Karpas-422 (cell line): ENCODE results near the gene CPED1. TPM values are rescaled to one million over a fixed set of nuclear protein-coding genes. Genes with fewer than 3 reads are reported as not detected.

ENCODE experiments used
- DNase-seq: peaks from one replicate; pipeline ENCODE4 v3.0.0-alpha.2; 2015
- H2AFZ ChIP-seq: fragments of 200-600 bp; sonication (generic); 2 replicates; pipeline ENCODE4 v1.6.1; 2014; ENCODE audit warnings: antibody characterized with exemption, low read length, mixed read lengths
- H3K27ac ChIP-seq: fragments of 200-600 bp; sonication (generic); 2 replicates; pipeline ENCODE4 v1.5.1; 2014; ENCODE audit warnings: mild to moderate bottlenecking, low read length, moderate library complexity
- H3K27me3 ChIP-seq: fragments of 200-600 bp; sonication (generic); 2 replicates; pipeline ENCODE4 v1.6.1; 2014; ENCODE audit warnings: low read length, mixed read lengths
- H3K36me3 ChIP-seq: fragments of 200-600 bp; sonication (generic); 2 replicates; pipeline ENCODE4 v1.6.1; 2014; ENCODE audit warnings: low read length, mixed read lengths; ENCODE audit not compliant: insufficient read depth
- H3K4me1 ChIP-seq: fragments of 200-600 bp; sonication (generic); 2 replicates; pipeline ENCODE4 v1.6.1; 2014; ENCODE audit warnings: mild to moderate bottlenecking, low read length, mixed read lengths
- H3K4me2 ChIP-seq: fragments of 200-600 bp; sonication (generic); 2 replicates; pipeline ENCODE4 v1.6.1; 2014; ENCODE audit warnings: low read length, low read depth, mild to moderate bottlenecking; ENCODE audit not compliant: poor library complexity, severe bottlenecking
- H3K4me3 ChIP-seq: fragments of 200-600 bp; sonication (generic); 2 replicates; pipeline ENCODE4 v1.5.1; 2014; ENCODE audit warnings: mild to moderate bottlenecking, antibody characterized with exemption, low read length, mixed read lengths
- H3K79me2 ChIP-seq: fragments of 200-600 bp; sonication (generic); 2 replicates; pipeline ENCODE4 v1.6.1; 2014; ENCODE audit warnings: mild to moderate bottlenecking, low read length, mixed read lengths
- H3K9ac ChIP-seq: fragments of 200-600 bp; sonication (generic); 2 replicates; pipeline ENCODE4 v1.6.0; 2014; ENCODE audit warnings: low read length
- H3K9me2 ChIP-seq: fragments of 200-600 bp; sonication (generic), shearing (Covaris generic); replicated peaks from 2 replicates; pipeline ENCODE4 v1.6.0; 2014; ENCODE audit warnings: mild to moderate bottlenecking, low read length, moderate library complexity; ENCODE audit not compliant: insufficient read depth
- H3K9me3 ChIP-seq: fragments of 300-700, 200-600 bp; sonication (generic); 2 replicates; pipeline ENCODE4 v1.6.1; 2014; ENCODE audit warnings: low read length, mixed read lengths
- H4K20me1 ChIP-seq: fragments of 200-600 bp; sonication (generic); 2 replicates; pipeline ENCODE4 v1.6.1; 2014; ENCODE audit warnings: mild to moderate bottlenecking, antibody characterized with exemption, low read length, low read depth; ENCODE audit not compliant: insufficient read depth
- total RNA-seq: library from RNA; depleted of rRNA; stranded (reverse); fragments of >200 nt; shearing (Covaris generic); gene quantifications from 2 replicates; pipeline ENCODE4 v1.2.3, GENCODE V29; 2014; ENCODE audit warnings: low replicate concordance

Gene CPED1
- total RNA-seq, 1 experiment from 2014 or later, result 0.04 TPM

GRCh38 chr7:120990468-120991118 lies 2.1 kb downstream of the CPED1 start:
- Histone ChIP-seq H3K27me3 (no peaks in the 10 kb centered on the region), H3K27ac (no peak overlapping the region), H3K9ac (no peak overlapping the region), H3K9me3 (no peaks in the 10 kb centered on the region), H3K36me3 (no peaks in the 10 kb centered on the region), H2AFZ (no peak overlapping the region), H3K4me2 (no peak overlapping the region), H3K4me3 (no peak overlapping the region), H3K79me2 (no peaks in the 10 kb centered on the region), H3K4me1 (peaks cover 21% of the 10 kb centered on the region), H3K9me2 (no peaks in the 10 kb centered on the region), H4K20me1 (no peaks in the 10 kb centered on the region)
- no peak for DNase-seq

GRCh38 chr7:120991161-120991560 lies 2.6 kb downstream of the CPED1 start:
- no peaks in the 10 kb centered on the region for H3K79me2 ChIP-seq
- H3K27me3 ChIP-seq, result no peaks in the 10 kb centered on the region
- H3K4me1 ChIP-seq, result peaks cover 27% of the 10 kb centered on the region
- no peaks in the 10 kb centered on the region for H3K9me2 ChIP-seq
- no peaks in the 10 kb centered on the region for H3K9me3 ChIP-seq
- H3K9ac ChIP-seq, result no peak overlapping the region
- H3K4me3 ChIP-seq, result no peak overlapping the region
- H3K27ac ChIP-seq, result no peak overlapping the region
- H3K36me3 ChIP-seq, result no peaks in the 10 kb centered on the region
- H3K4me2 ChIP-seq, result no peak overlapping the region
- no peaks in the 10 kb centered on the region for H4K20me1 ChIP-seq
- DNase-seq, result no peak
- no peak overlapping the region for H2AFZ ChIP-seq

GRCh38 chr7:120991581-120991980 lies 3.1 kb downstream of the CPED1 start:
- Histone ChIP-seq H3K36me3 (no peaks in the 10 kb centered on the region), H3K4me1 (peaks cover 31% of the 10 kb centered on the region), H4K20me1 (no peaks in the 10 kb centered on the region), H3K9me3 (no peaks in the 10 kb centered on the region), H3K9me2 (no peaks in the 10 kb centered on the region), H3K79me2 (no peaks in the 10 kb centered on the region), H3K27me3 (no peaks in the 10 kb centered on the region), H3K4me2 (no peak overlapping the region), H3K27ac (no peak overlapping the region), H2AFZ (no peak overlapping the region), H3K4me3 (no peak overlapping the region), H3K9ac (no peak overlapping the region)
- no peak for DNase-seq

- Histone ChIP-seq H3K4me2 (no peak overlapping the region), H3K27me3 (no peaks in the 10 kb centered on the region), H3K4me3 (no peak overlapping the region), H2AFZ (no peak overlapping the region), H3K9me3 (no peaks in the 10 kb centered on the region), H3K79me2 (no peaks in the 10 kb centered on the region), H3K9me2 (no peaks in the 10 kb centered on the region), H3K36me3 (no peaks in the 10 kb centered on the region), H4K20me1 (no peaks in the 10 kb centered on the region), H3K27ac (no peak overlapping the region), H3K4me1 (peaks cover 39% of the 10 kb centered on the region), H3K9ac (no peak overlapping the region)
- DNase-seq, result no peak
Observed at GRCh38 chr7:120992272-120992964, 3.9 kb downstream of the CPED1 start.

GRCh38 chr7:120992965-120993494 lies 4.5 kb downstream of the CPED1 start:
- H3K9me2 ChIP-seq, result no peaks in the 10 kb centered on the region
- no peak for DNase-seq
- H3K4me1 ChIP-seq, result peaks cover 36% of the 10 kb centered on the region
- no peaks in the 10 kb centered on the region for H3K9me3 ChIP-seq
- no peaks in the 10 kb centered on the region for H3K27me3 ChIP-seq
- no peaks in the 10 kb centered on the region for H3K36me3 ChIP-seq
- H3K4me2 ChIP-seq, result no peak overlapping the region
- no peak overlapping the region for H3K27ac ChIP-seq
- H2AFZ ChIP-seq, result no peak overlapping the region
- H3K4me3 ChIP-seq, result no peak overlapping the region
- H3K9ac ChIP-seq, result no peak overlapping the region
- no peaks in the 10 kb centered on the region for H4K20me1 ChIP-seq
- no peaks in the 10 kb centered on the region for H3K79me2 ChIP-seq

GRCh38 chr7:120993553-120994191 lies 5.2 kb downstream of the CPED1 start:
- no peaks in the 10 kb centered on the region for H3K9me3 ChIP-seq
- no peaks in the 10 kb centered on the region for H3K79me2 ChIP-seq
- H3K4me1 ChIP-seq, result peaks cover 29% of the 10 kb centered on the region
- no peaks in the 10 kb centered on the region for H3K36me3 ChIP-seq
- DNase-seq, result no peak
- H3K9ac ChIP-seq, result no peak overlapping the region
- H3K4me3 ChIP-seq, result no peak overlapping the region
- H3K27me3 ChIP-seq, result no peaks in the 10 kb centered on the region
- no peaks in the 10 kb centered on the region for H4K20me1 ChIP-seq
- H2AFZ ChIP-seq, result no peak overlapping the region
- H3K9me2 ChIP-seq, result no peaks in the 10 kb centered on the region
- H3K4me2 ChIP-seq, result no peak overlapping the region
- no peak overlapping the region for H3K27ac ChIP-seq

GRCh38 chr7:120994512-120995410 lies 6.2 kb downstream of the CPED1 start:
- Histone ChIP-seq H2AFZ (no peak overlapping the region), H3K27me3 (no peaks in the 10 kb centered on the region), H3K9me2 (no peaks in the 10 kb centered on the region), H3K36me3 (no peaks in the 10 kb centered on the region), H3K9ac (no peak overlapping the region), H3K27ac (no peak overlapping the region), H3K4me2 (no peak overlapping the region), H3K79me2 (no peaks in the 10 kb centered on the region), H3K4me1 (peaks cover 20% of the 10 kb centered on the region), H3K4me3 (no peak overlapping the region), H4K20me1 (no peaks in the 10 kb centered on the region), H3K9me3 (no peaks in the 10 kb centered on the region)
- DNase-seq, result no peak
